NCI-H2196 treated with DMSO at 0.1 percent for 48 hours (cell line): ENCODE results near the gene OR5AR1.
"Not testable (repeated sequence)": the region's sequence is repeated elsewhere in the genome, so short reads cannot be mapped to it uniquely, and the experiment has no call there.

Experiments
- DNase-seq: peaks from one replicate; lab custom pipeline; 2025; ENCODE audit not compliant: unreplicated experiment; lab: John Stamatoyannopoulos, UW

Gene OR5AR1

DNA sequence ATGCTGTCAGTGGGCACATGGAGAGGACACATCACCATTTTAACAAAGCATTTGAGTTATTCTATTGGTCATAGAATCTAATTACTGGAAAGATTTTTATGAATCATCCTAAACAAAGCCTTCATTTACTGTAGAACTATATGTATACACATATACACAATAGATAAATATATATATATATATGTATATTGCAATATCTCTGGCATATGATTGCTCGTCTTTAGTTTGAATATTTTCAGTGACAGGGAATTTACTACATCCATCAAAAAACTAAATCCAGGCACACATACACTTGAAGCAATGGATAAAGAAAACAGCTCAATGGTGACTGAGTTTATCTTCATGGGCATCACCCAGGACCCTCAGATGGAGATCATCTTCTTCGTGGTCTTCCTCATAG, at the start of gene OR5AR1:
OR5AR1 (plus strand) TSS at position 301 of the 400 bp plus-strand sequence; CDS start at position 301, 0 bp downstream.
- no peak for DNase-seq

DNA sequence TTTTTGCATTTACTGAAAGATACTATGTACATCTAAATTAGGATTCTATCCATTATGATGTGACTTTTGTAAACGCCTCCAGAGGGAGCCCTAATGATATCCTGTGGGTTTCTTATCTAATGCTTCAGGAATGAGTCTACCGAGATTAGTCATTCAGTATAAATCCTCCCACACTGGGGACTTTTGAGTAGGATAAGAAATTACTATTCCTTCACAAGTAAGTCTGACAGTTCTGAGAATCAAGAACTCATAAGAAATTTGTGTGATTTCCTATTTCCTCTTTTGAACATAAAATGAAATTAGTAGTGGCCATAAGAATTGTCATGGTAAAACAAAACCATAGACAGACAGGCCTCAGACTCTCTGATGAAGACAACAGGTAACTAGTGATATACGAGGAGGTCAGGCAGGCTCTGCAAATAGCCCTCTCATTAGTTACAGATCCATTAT, 38.8 kb upstream of the OR5AR1 start:
- DNase-seq, result no peak

DNA sequence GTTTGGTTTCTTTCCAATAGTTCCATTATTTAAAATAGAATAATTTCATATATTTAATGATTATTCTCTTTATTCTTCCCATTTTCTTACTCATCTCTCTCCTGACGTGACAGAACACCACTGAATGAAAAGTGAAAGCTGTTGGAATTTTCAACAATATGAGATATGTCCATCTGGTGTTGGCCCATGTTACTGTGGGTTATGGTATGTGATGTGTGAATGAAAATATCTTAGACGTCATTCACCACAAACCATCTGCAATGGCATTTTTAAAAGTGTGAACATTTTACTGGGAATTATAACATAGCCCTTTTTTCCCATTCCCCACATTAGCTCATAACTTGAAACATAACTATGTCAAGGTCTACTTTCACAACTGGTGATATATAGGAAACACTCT, 37.5 kb upstream of the OR5AR1 start:
- no peak for DNase-seq

DNA sequence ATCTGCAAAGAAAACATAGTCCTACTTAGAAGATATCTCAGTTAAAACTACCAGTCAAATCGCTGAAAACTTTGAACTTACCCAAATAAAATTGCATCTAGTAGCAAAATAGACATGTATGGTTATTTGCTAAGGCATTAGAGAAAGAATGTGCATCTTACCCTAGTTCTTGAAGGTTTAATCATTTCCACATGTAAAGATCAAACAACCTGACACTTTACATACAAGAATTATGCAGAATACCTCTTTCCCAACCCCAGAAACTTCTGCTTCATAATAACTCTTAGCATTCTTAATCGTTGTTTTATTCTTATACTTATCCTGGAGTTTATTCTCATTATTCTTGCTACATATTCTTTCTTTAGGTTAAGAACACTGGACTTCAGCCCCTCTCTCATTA, 31.2 kb upstream of the OR5AR1 start:
- no peak for DNase-seq

DNA sequence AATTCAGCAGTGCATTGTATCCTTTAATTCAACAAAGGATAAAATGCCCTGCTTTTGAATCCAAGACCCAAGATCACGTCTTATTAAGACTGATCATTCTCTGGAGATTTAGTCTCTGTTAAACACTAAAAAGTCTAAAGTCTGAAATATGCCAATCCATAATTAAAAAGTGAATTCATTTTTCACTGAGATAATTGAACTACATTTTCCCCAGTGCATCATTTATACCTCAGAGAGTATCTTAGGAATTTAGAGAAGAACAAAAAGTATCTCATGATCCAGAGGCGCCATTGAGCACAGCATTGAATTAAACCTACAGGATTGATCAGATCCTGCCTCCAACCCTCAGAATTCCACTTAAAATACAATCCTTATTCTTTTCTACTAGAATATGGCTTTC, 26.6 kb upstream of the OR5AR1 start:
- no peak for DNase-seq

DNA sequence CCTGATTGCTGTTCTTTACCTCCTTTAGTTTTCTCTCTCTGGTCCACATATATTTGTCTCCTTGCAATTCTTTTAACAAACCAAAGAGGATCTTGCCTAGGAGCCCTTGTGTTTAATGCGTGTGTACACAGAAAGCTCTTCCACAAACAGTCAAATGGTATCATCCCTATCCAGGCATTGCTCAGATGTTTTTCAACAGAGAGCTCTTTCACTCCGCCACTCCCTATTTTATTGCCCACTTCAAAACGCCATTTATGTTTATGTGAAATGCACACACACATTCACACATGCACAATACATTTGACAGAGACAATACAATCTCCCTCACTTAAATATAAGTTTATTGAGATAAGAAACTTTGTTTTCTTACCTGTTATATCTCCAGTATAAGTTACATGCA, 26.0 kb upstream of the OR5AR1 start:
- DNase-seq, result no peak

DNA sequence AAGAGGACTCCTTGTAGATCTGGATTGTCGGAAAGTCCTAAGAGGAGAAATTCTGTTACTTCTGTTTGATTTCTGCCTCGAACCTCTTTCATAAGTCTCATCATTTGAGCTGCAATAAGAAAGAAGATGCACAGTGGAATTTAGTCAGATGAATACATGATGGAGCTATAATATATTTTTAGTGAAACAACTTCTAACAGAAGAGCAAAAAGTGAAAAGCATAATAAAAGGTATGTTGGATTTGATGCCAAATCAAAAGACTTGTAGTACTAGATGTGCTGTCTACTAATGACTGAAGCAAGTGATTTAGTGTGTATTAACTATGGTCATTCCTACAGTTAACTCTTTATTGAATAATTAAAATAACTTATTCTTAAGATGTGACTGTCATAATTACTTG, 21.1 kb upstream of the OR5AR1 start, which contains the start of gene OR5AP2:
OR5AP2 (minus strand) TSS at position 101 of the 400 bp plus-strand sequence; CDS start at position 101, 0 bp downstream.
- no peak for DNase-seq

GRCh38 chr11:56659755-56660154, 3.7 kb upstream of the OR5AR1 start:
- DNase-seq, result no peak

DNA sequence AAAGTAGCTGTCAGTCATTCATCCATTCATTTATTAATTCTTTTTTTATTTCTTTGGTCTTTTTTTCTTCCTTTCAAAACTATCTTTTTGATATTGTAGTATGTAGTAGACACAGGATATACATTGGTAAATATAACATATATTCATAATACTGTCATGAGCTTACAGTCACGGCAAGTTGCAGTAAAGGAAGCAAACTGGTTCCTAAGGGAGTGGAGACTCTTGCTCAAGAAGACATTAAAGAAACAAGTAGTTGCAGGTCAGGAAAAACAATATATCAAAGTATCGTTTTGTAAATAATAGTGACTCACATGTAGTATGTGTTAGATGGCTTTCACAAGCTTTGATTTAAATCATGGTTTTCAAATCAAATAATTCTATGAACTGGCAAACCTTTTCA, 7.5 kb downstream of the OR5AR1 start:
- DNase-seq, result no peak

- no peak for DNase-seq
Measured at GRCh38 chr11:56688554-56689100, 25.1 kb downstream of the OR5AR1 start.

DNA sequence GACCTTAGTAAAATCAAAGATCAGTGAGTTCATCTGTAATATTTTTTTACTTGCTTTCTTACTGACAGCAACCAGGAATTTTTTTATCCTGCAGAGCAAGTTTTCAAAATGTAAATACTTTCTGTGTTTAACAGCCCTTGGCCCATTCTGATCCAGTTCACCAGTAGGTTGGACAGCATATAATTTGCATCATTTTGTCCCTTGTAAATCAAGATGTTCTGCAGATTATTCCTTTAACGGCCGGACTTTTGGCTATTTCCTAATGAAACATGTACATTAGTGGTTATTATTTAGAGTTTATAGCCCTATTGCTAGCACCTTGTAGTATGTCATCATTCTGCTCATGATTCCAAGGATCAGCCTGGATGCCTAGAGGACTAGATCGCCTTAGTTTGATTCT, 27.7 kb downstream of the OR5AR1 start:
- DNase-seq, result not testable (repeated sequence)

GRCh38 chr11:56693428-56693827, 29.9 kb downstream of the OR5AR1 start:
- no peak for DNase-seq

DNA sequence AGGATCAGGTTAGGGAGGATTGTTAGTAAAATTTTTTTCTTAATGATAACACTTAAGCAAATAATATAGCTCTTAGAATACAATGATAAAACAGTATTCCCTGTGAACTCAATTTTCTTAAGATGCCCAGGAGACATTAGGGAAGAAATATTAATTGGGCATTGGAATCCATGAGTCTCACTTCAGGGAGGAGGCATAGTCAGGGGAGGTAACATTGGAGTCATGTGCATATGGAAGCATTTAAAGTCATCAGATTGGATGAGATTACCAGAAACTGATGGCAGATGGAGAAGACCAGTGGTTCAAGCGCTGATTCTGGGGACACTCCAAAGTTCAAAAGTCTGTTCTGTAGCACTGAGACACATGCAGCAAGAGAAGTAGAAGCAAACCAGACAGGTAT, 35.3 kb downstream of the OR5AR1 start, which contains the start of gene OR9G1:
OR9G1 (plus strand) TSS at position 301 of the 400 bp plus-strand sequence. CDS start 1,293 bp downstream, outside the sequence.
- no peak for DNase-seq

GRCh38 chr11:56700242-56700913, 36.9 kb downstream of the OR5AR1 start:
- DNase-seq, result no peak

DNA sequence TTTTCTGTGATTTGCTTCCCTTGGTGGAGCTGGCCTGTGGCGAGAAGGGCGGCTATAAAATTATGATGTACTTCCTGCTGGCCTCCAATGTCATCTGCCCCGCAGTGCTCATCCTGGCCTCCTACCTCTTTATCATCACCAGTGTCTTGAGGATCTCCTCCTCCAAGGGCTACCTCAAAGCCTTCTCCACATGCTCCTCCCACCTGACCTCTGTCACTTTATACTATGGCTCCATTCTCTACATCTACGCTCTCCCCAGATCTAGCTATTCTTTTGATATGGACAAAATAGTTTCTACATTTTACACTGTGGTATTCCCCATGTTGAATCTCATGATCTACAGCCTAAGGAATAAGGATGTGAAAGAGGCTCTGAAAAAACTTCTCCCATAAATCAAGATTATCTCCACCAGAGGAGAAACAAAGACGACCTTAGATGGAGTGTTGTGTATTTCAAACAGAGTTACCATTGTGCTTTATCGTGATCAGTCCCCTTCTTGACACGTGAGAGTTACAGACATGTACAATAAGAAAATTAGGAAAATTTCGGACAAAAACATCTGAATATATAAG, 37.5 kb downstream of the OR5AR1 start:
- no peak for DNase-seq

DNA sequence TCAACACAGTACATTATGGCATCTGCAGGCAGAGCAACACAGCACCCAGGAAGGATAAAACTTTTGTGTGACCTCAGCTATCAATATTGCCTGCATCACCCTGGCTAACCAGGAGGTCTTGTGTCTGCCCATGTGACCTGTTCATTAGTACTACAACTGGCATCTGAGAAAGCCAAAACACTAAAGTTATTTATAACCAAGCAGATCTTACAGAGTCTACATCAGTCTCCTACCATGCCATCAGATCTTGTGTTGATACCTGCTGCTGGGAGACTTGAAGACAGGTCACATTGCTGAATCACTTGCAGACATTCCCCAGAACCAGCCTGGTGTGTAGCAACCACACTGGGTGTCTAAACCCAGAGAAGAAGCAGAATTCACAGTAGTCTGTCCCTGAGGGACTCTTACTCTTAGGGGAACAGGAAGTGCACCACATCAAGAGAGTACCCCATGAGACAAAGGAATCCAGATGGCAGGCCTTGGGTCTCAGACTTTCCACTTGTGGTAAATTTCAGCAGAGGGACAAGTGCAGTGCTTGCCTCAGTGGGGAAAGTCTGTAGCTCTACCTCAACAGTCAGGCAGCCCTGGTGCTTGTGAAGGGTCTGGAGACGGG, 42.4 kb downstream of the OR5AR1 start:
- DNase-seq, result no peak

DNA sequence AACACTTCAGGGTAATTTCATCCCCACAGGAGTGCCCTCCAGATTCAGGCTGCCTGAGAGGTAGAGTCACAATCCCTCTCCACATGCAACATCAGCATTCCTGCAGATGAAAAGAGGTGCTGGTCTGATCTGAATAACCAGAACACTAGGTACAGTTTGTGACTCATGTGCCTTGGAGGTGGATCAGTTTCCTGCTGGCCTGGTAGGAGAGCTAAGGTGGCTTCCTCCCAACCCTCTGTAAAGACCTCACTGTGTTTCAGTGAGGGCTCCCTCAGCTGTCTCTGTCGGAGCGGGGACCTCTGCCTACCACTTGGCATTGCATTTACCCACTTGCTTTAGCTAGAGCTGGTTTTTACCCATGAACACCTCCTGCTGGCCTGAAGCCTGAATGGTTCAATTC, 43.0 kb downstream of the OR5AR1 start:
- DNase-seq, result no peak

DNA sequence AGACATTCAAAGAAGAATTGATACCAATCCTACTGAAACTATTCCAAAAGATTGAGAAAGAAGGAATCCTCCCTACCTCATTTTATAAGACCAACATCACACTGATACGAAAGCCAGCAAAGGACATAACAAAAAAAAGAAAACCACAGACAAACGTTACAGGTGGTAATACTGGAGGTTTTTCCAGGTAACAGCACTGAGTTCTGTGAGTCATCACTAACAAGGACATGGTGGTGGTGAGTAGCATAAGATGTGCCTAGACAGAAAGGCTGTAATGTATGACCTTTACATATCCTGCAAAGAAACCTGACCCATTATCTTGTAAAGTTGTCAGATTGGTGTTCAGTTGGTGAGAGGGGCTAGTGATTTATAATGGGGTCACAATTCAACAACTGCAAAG, 50.7 kb downstream of the OR5AR1 start:
- no peak for DNase-seq
